GM18858 (cell line): ENCODE results near the gene DIO1.
"Not testable (repeated sequence)": the region's sequence is repeated elsewhere in the genome, so short reads cannot be mapped to it uniquely, and the experiment has no call there.

Source experiments
- ATAC-seq: cut with Tn5 transposase; IDR thresholded peaks from one replicate; pipeline ENCODE4 v1.9.1; 2021; ENCODE audit not compliant: unreplicated experiment

The DIO1 gene

DNA sequence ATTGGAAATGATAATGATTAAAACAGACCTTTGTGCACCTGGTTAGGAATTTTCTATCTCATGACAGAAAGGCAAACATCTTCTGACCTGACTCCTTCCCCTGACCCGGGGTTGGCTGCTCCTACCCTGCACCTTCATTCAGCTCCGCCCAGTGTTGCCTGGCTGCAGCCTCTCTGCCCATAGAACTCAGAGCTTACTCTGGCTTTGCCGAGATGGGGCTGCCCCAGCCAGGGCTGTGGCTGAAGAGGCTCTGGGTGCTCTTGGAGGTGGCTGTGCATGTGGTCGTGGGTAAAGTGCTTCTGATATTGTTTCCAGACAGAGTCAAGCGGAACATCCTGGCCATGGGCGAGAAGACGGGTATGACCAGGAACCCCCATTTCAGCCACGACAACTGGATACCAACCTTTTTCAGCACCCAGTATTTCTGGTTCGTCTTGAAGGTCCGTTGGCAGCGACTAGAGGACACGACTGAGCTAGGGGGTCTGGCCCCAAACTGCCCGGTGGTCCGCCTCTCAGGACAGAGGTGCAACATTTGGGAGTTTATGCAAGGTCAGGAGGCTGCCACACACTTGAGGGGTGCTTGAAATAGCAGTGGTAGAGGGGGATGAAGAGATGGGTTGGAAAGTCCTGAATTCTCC, at the start of gene DIO1:
Gene DIO1, plus strand, starts transcription at position 189 of the 638 bp plus-strand sequence. Its CDS starts 24 bp downstream, at position 213.
- ATAC-seq, result no peak

DNA sequence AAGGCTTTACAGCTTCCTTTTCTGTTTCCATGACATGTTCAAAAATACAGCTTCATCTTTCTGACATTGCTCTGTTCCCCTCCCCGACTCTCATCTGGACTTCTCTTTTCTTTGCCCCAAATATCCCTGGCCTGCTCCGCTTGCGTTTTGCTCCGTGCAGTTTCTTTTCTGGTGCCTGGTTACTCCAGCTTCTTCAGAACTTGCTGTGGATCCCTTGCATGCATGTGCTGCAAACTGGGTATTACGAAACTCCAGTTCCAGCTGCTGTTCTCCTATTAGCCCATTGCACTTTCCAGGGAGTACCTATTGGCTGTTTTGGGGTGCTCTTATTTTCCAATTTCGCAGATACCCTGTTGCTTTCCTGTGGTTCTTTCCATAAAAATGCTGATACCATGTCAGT, 46.0 kb upstream of the DIO1 start:
- ATAC-seq, result no peak

DNA sequence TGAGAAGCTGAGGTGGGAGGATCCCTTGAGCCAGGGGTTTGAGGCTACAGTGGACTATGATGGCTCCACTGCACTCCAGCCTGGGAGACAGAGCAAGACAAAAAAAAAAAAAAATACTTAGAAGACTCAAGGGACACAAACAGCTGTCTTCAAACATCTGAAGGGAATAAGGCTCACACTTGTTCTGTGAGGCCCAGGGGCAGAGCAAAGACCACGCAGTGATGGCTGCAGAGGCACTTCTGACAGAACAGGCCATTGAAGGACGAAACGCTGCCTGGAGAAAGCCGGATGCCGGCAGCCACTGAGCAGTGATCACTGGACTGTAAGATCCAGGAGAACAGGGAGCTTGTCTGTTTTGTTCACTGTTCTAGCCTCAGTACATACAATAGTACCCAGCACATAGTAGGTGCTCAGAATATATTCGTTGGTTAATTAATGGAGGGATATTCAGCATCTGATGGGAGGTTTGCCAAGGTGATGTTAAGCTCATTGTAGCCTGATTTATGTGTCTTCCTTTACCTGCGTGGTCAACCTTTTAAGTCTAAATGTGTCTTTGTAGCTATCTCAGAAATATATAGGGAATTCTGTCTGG, 43.8 kb upstream of the DIO1 start:
- no peak for ATAC-seq

DNA sequence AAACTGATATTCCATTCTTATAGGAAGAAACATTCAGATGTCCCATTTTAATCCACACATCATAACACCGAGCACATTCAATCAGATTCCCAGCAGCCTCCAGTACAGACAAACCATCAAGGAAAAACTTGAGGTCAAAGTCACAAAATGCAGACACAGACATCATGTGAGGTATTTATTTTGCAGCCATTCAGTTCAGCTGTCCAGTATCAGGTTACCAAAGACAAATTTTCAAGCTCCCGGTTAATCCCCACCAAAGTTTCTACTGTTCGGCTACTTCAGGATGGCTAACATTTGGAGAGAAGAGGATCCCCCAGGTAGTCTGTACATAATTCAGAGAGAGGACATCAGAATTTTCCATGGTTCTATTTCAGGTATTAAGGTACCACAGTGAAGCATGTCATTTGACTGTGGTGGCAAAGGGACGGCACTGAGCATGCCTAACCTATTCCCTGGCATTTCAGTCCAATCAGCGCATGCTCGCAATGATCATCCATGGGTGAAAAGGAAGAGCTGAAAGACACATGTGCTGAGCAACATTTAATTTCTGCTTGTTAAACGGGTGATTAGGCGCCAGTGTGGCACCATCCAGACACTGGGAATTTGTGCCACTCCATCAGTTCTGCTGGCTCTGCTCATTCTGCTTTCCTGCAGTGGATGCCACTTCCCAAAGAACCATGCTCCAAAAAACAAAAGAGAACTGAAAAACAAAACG, 42.3 kb upstream of the DIO1 start:
- no peak for ATAC-seq

DNA sequence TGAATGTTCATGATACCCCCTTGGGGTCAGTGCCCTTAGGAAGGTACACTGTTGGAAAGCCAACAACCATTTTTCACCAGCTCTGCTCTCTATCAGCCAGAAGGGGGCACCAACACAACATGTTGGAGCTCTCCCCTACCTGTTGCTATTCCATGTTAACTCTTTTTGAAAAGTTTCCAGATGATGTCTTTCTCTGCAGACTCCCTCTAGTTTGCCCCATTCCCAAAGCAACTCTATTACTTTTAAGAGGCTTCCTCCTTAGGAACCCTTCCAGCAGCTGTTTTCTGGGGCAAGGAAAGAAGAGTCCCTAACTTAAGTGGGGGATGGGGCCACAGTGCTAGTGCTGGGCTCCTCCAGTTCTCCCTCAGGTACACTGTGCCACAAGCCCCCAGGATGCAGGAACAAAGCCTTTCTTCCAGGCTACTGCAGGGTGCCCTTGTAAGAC, 33.0 kb upstream of the DIO1 start:
- no peak for ATAC-seq

DNA sequence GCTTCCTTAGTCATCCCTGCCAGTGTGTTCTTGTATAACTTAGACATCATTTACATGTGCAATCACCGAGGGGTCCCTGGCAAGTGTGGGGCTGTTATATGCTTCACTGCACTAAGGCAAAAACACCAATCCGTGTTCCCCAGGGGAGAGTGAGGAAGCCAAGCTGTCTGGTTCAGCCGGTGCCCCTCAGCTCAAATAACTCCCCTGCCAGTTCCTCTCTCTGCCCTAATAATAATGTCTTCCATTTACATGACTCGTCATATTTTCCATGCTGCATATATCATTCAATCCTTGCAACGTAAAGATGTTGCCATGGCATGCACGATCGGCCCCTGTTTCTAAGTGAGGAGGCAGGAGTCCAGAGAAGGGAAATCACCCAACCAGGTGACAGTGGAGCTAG, 31.5 kb upstream of the DIO1 start:
- ATAC-seq, result no peak

DNA sequence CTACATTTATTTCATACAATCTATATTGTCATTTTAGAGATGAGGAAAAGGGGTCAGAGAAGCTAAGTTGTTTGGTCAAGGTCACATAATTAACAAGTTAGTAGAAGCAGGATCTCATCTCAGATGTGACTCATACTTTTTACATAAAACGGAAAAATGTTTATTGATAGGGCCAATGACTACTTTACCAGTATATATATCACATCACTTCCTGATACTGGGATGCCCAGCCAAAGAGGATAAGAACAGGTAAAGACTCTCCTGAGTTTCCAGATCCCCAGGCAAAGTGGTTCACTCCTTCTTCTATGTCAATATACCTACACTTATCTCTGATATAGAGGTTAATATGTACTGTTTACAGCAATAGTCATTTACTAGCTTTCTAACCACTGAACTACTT, 25.4 kb upstream of the DIO1 start:
- no peak for ATAC-seq

DNA sequence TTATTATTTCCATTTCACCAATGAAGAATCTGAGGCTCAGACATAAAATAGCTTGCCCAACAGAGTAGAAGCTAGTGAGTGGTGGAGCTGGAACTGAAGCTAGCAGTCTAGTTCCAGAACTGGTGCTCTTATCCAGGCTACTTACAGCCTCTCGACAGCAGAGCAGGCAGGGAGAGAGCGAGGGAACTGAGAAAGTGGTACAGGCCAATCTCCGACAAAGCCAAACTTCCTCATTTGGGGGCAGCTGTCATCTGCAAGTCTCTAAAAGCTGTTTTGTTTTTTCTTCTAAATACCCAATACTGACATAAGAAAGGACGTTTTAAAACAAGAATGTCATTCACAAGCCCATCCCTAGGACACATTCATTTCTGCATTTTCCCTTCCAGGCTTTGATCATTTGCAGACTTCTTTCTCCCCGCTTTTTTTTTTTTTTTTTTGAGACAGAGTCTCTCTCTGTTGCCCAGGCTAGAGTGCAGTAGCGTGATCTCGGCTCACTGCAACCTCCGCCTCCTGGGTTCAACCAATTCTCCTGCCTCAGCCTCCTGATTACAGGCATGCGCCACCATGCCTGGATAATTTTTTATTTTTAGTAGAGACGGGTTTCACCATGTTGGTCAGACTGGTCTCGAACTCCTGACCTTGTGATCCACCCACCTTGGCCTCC, 24.4 kb upstream of the DIO1 start:
- no peak for ATAC-seq

DNA sequence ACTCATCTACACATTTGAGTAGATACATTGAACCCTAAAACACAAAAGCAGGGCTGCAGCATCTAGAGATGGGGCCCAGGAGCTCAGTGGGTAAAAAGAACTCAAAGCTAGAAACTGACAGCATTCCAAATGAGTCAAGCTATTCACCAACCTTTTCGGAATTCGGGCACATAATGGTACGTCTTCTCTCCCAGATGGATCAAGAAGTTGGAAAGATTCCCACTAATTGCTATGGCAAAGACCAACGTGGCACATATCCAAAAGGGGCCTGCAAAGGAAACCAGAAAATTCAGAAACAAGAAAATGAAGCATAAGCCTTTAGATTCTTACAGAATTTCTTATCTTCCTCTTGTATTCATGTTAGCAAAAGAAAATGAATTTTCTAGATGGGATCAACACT, 22.8 kb upstream of the DIO1 start:
- ATAC-seq, result no peak

DNA sequence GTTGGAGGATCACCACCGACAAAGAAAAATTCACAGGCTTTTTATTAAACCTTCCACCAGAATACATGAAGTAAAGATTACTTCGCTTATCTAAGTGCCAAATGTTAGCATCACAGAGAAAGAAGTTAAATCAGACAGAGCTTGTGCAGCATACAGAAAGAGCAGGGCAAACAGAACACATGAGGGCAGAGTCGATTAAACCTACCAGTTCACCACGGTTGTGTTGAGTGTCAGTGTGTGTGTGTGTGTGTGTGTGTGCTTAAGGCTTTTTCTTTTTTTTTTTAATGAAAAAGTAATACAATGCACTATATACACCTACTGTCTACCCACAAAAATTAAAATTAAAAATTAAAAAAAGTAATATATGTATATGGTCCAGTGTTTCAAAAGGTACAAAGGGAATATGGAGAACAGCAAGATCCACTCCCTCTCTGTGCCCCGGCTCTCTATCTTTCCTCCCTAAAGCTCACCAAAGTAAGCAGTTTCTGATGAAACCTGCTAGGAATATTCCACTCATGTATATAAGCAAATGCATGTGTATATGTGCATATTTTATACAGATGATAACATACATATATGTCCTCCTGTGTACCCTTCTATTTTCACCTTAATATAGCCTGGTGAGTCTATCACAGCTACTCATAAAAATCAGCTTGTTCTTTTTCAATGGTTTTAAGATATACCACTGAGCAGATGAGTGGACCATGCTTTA, 22.1 kb upstream of the DIO1 start:
- ATAC-seq, result no peak

DNA sequence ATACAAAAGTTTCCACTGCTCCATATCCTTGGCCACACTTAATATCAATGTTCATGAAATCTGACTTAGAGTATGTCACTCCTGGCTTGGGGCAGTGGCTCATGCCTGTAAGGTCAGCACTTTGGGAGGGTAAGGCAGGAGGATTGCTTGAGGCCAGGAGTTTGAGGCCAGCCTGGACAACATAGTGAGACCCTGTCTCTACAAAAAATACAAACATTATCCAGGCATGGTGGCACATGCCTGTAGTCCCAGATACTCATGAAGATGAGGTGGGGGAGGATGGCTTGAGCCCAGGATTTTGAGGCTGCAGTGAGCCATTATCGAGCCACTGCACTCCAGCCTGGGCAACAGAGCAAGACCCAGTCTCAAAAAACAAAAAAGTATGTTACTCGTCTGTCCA, 18.8 kb upstream of the DIO1 start:
- not testable (repeated sequence) for ATAC-seq

DNA sequence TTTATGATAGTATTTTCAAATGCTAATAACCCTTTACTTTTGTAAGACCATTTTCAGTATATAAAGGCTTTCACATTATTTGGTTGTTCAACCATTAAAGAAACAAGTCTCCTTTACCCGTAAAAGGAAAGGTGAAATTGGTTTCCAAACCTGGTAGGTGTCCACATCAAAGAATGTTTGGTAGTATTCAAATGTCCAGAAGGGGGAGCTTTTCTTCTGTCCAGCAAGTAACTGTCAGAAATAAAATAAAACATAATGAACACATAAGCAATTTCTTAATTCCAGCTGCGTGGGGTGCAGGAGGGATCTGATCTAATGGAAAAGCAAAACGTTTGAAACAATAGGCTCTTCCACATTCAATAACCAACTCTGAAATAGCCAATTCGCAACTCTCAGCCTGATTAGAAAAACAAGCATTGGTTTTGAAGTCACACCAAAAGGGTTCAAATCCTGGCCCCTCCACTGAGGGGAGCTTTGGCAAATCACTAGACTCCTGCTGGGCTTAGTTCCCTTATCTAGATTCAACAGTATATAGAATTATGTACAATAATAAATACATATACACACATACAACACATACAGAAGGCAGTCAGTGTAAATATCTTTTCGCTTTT, 15.4 kb upstream of the DIO1 start:
- ATAC-seq, result no peak

DNA sequence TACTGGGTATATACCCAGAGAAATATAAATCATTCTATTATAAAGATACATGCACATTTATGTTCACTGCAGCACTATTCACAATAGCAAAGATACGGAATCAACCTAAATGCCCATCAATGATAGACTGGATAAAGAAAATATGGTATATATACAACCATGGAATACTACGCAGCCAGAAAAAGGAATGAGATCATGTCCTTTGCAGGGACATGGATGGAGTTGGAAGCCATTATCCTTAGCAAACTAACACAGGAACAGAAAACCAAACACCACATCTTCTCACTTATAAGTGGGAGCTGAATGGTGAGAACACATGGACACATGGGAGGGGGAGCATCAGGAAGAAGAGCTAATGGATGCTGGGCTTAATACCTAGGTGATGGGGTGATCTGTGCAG, 12.1 kb upstream of the DIO1 start:
- not testable (repeated sequence) for ATAC-seq

DNA sequence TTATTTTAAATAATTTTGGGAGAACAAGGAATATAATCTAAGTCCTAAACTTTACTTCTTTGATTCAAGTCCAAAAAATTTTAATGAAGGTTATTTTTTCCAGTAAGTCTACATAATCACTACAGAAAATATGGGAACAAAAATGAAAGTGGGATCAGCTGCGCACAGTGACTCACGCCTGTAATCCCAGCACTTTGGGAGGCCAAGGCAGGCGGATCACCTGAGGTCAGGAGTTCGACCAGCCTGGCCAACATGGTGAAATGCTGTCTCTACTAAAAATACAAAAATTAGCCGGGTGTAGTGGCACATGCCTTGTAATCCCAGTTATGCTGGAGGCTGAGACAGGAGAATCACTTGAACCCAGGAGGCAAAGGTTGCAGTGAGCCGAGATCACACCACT, 10.4 kb upstream of the DIO1 start:
- not testable (repeated sequence) for ATAC-seq

DNA sequence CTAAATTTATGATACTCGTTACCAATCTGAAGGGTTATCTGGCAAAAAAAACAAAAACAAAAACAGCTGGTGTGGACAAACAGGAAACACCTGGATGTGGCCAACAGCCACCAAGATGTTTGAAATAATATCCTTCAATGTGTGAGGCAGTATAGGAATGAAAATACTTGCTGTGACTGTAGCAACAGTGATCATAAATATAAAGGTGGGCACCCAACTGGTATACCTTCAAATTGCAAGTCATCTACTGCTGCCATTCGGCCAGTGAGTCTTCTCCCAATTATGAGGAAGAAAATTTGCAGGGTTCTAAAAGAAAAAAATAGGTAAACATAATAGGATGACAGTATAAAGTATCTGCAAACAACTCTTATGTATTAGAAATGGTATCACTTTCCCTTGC, 5.3 kb upstream of the DIO1 start:
- no peak for ATAC-seq

DNA sequence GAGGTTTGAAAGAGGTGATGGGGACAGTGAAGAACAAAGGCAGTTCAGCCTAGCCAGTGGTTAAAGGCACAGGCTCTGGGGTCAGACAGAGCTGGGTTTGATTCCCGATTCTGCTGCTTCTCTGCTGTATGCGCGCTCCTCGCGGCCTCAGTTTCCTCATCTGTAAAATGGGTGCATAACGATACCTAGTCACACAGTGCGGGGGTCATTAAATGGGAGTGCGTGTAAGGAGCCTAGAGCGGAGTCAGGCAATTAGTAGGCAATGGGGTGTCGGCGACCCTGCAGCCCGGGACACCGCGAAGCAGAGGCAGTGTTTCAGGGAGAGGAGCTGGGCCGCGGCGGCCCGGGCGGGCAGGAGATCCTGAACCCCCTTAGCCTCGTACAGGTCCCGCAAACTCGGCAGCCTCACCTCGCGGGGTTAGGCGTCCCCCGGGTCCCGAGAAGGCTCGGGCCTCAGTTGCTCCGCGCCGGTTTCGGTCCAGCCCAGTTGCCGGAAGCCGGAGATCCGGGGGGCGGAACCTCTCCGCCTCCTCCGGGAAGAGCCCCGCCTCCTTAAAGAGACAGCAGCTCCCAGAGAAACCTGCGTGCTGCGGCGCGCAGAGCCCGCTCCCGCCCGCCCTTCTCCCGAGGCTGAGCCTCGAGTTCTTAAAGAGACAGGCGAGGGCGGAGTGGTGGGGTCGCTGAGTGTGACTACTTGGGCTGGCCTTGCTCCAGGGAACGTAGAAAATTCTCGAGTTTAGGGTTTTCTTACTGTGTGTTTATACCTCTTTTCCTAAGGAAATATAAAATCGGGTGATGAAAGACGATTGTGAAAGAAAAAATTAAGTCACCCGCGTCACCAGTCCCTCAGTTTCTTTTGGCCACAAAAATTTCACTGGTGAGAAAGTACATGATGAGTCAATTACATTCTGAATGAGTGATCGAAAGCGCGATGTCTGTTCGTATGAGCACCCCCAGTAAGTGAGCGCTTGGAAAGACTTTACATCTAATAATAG, 4.4 kb upstream of the DIO1 start, which contains the start of gene YIPF1:
Gene YIPF1, minus strand, starts transcription at position 494 of the 995 bp plus-strand sequence. CDS start 860 bp downstream, outside the sequence.
- ATAC-seq, result peak; percentile 68

DNA sequence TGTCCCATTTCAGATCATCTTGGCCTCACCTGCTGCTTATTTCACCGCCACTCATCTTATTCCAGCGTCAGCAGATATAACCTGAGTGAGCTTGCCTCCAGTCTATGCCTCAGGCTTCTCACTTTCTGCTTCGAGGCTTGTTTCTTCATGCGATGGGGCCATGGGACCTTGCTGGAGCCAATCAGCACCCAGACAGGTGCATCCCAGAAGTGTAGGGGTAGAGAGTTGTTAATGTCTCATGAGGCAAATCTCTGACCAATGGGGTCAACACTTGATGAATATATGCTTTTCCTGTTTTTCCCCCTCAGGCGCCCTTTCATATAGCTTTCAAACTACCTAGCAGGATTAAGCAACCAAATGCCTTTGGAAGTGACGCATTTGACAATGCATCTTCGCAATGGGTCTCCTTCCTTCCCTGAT, 3.5 kb upstream of the DIO1 start:
- ATAC-seq, result no peak

DNA sequence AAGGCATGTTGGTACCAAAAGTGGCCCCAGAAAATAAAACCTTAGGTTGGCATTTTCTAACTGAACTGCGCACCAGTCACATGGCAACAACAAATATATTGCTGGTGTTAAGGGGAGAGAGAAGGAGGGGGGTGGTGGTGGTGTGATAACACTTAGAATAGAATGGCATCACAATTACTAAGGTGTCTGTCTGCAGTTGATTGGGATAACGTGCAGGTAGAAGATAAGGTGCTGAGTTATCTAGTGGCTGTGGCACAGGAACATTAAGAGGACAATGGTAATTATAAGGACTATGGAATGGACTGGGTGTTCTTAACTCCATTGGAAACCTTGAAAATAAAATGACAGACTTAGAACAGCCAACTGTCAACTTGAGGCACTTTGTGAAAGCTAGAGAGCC, 3.0 kb upstream of the DIO1 start:
- ATAC-seq, result no peak

DNA sequence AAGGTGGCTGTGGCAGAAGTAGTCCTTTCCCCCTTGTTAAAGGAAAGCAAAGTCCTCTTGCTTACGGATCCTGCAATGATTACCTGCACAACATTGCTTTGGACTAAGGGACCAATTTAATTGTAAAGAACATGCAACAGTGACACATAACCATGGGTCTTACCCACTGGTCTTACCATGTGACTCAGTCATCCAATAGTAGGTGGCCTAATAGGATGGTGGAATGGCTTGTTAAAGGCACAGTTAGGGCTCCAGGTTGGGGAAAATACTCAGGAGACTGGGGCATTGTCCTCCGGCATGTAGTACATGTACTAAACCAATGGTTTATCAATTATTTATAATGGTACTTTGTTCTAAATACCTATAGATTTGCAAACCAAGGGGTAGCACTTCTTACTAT, 2.3 kb upstream of the DIO1 start:
- no peak for ATAC-seq
